Kidney epithelial cell (primary cell): ENCODE results near the gene RHPN2. TPM values are rescaled to one million over a fixed set of nuclear protein-coding genes. Genes with fewer than 3 reads are reported as not detected.

Source experiments
- DNase-seq: peaks from one replicate; pipeline ENCODE4 v3.0.0-alpha.2; 2010; ENCODE audit warnings: low read depth
- H3K27me3 ChIP-seq: 2 replicates; pipeline ENCODE4 v1.6.0; 2011; ENCODE audit warnings: low read length; ENCODE audit not compliant: control insufficient read depth, insufficient read depth
- H3K36me3 ChIP-seq: 2 replicates; pipeline ENCODE4 v1.5.1; 2011; ENCODE audit warnings: low read length; ENCODE audit not compliant: control insufficient read depth, insufficient read depth
- H3K4me3 ChIP-seq: 2 replicates; pipeline ENCODE4 v1.5.1; 2011; ENCODE audit warnings: low read depth, mild to moderate bottlenecking, control low read depth, low read length
- CTCF ChIP-seq: IDR thresholded peaks from 2 replicates; pipeline ENCODE4 v1.5.1; 2011; ENCODE audit warnings: mild to moderate bottlenecking, moderate library complexity, low read length, control low read depth, inconsistent platforms; ENCODE audit not compliant: insufficient read depth, poor library complexity, severe bottlenecking
- total RNA-seq: library from RNA; depleted of rRNA; stranded (reverse); fragments of >200 nt; gene quantifications from 2 replicates; pipeline ENCODE4 v1.2.3, GENCODE V29; 2015

The RHPN2 gene
- total RNA-seq, 1 donor from 2014 or later = 27.6 TPM

- H3K36me3 ChIP-seq = no peaks in the 10 kb centered on the region
- H3K4me3 ChIP-seq = no peak overlapping the region
- TF ChIP-seq CTCF = no peak
- DNase-seq = no peak
- H3K27me3 ChIP-seq = no peaks in the 10 kb centered on the region
These were observed 38.2 kb upstream of the RHPN2 start for GRCh38 chr19:33102893-33103292.

- H3K4me3 ChIP-seq = no peak overlapping the region
- no peak for TF ChIP-seq CTCF
- no peaks in the 10 kb centered on the region for H3K27me3 ChIP-seq
- DNase-seq = no peak
- peaks cover 1% of the 10 kb centered on the region for H3K36me3 ChIP-seq
These were observed 36.4 kb upstream of the RHPN2 start for GRCh38 chr19:33100894-33101644.

- H3K4me3 ChIP-seq = no peak overlapping the region
- TF ChIP-seq CTCF = no peak
- no peaks in the 10 kb centered on the region for H3K27me3 ChIP-seq
- DNase-seq = peak; percentile 67
- peaks cover 3% of the 10 kb centered on the region for H3K36me3 ChIP-seq
These were observed 33.4 kb upstream of the RHPN2 start for GRCh38 chr19:33098055-33098534.

GRCh38 chr19:33096005-33096404 is 31.3 kb upstream of the RHPN2 start:
- no peak for TF ChIP-seq CTCF
- peaks cover 4% of the 10 kb centered on the region for H3K36me3 ChIP-seq
- DNase-seq = no peak

GRCh38 chr19:33094436-33095067 is 29.9 kb upstream of the RHPN2 start:
- peaks cover 4% of the 10 kb centered on the region for H3K36me3 ChIP-seq
- H3K4me3 ChIP-seq = no peak overlapping the region
- H3K27me3 ChIP-seq = no peaks in the 10 kb centered on the region
- TF ChIP-seq CTCF = no peak
- DNase-seq = no peak

More at GRCh38 chr19:33096005-33096404, 31.3 kb upstream of the RHPN2 start:
- Histone ChIP-seq H3K27me3 (no peaks in the 10 kb centered on the region), H3K4me3 (no peak overlapping the region)
